K562 (cell line): ENCODE measurements around the gene DST. TPM values are rescaled to one million over a fixed set of nuclear protein-coding genes. Genes with fewer than 3 reads are reported as not detected.

ENCODE experiments used
- ATAC-seq: fragments of 200-7000 bp; cut with Tn5 transposase; 3 replicates; pipeline ENCODE4 v1.9.1; 2020; ENCODE audit warnings: moderate library complexity
- BruUV-seq: library from RNA; stranded (reverse); fragments of 400-500 nt; replicated peaks from 2 replicates; lab custom pipeline; 2021; lab: Mats Ljungman, UMichigan
- CTCF ChIA-PET: fragments of 300-600 bp; formaldehyde crosslinking; extraction: SDS; loops from one replicate; lab custom pipeline; 2021; ENCODE audit warnings: low intra/inter-chr PET ratio; lab: Yijun Ruan, JAX
- POLR2A ChIA-PET: fragments of 300-600, 350-650 bp; sonication (Branson Sonifier 250); formaldehyde crosslinking; extraction: SDS; loops from one replicate; lab custom pipeline; 2021; ENCODE audit warnings: antibody characterized with exemption, inconsistent platforms; lab: Yijun Ruan, JAX
- DNase-seq, 4 experiments: peaks; one replicate each; pipeline versions ENCODE4 v3.0.0 to v3.0.0-alpha.2; 2011 to 2018; ENCODE audit warnings: low spot score in 3 of 4, mixed read lengths in 3 of 4; ENCODE audit errors: extremely low read depth in 1 of 4
- FAIRE-seq: peaks from 2 replicates; lab custom pipeline; 2011; peaks lifted over from hg19 to GRCh38; lab: Jason Lieb, UNC
- H2AFZ ChIP-seq: 2 replicates; pipeline ENCODE4 v1.6.0; 2011; ENCODE audit warnings: low read depth, low read length, control low read depth, inconsistent platforms
- H3K27ac ChIP-seq: fragments of 200-600 bp; 3 replicates; pipeline ENCODE4 v1.8.0; 2011; ENCODE audit warnings: low read depth, mild to moderate bottlenecking, control low read depth, inconsistent platforms, low read length, moderate library complexity, mixed read lengths; ENCODE audit errors: extremely low read depth
- H3K27me3 ChIP-seq, 2 experiments: fragments of 300-600 bp in 1 of 2; 2 replicates in 1 of 2; 3 replicates in 1 of 2; pipeline versions ENCODE4 v1.6.0 to v1.8.0; 2011; ENCODE audit warnings: inconsistent platforms in 2 of 2, low read length in 2 of 2, mild to moderate bottlenecking in 1 of 2, mixed read lengths in 1 of 2, moderate library complexity in 1 of 2; ENCODE audit not compliant: control insufficient read depth in 2 of 2, insufficient read depth in 2 of 2
- H3K36me3 ChIP-seq: fragments of 300-600 bp; 3 replicates; pipeline ENCODE4 v1.8.0; 2011; ENCODE audit warnings: mild to moderate bottlenecking, low read length, inconsistent platforms; ENCODE audit not compliant: control insufficient read depth, insufficient read depth
- H3K4me1 ChIP-seq, 2 experiments: fragments of 200-600 bp in 1 of 2; replicated peaks in 1 of 2; 2 replicates in 1 of 2; 3 replicates in 1 of 2; pipeline versions ENCODE4 v1.5.1 to v1.8.0; 2011; ENCODE audit warnings: inconsistent platforms in 2 of 2, low read length in 2 of 2, mild to moderate bottlenecking in 1 of 2, mixed read lengths in 1 of 2, moderate library complexity in 1 of 2; ENCODE audit not compliant: control insufficient read depth in 2 of 2, insufficient read depth in 2 of 2
- H3K4me2 ChIP-seq: 2 replicates; pipeline ENCODE4 v1.6.1; 2011; ENCODE audit warnings: low read length, control low read depth, inconsistent platforms, mixed read lengths; ENCODE audit not compliant: insufficient read depth
- H3K4me3 ChIP-seq: fragments of 200-600 bp; sonication (generic), shearing (Covaris generic); 2 replicates; pipeline ENCODE4 v1.5.1; 2016; ENCODE audit warnings: control low read depth, inconsistent platforms
- H3K79me2 ChIP-seq: fragments of 200-600 bp; 3 replicates; pipeline ENCODE4 v1.8.0; 2011; ENCODE audit warnings: low read length, inconsistent platforms; ENCODE audit not compliant: control insufficient read depth, insufficient read depth
- H3K9ac ChIP-seq, 2 experiments: 2 replicates each; pipeline versions ENCODE4 v1.6.0 to v1.6.1; 2011; ENCODE audit warnings: low read depth in 2 of 2, low read length in 2 of 2, control low read depth in 1 of 2, inconsistent platforms in 1 of 2, mild to moderate bottlenecking in 1 of 2, mixed read lengths in 1 of 2; ENCODE audit not compliant: insufficient read depth in 1 of 2
- H3K9me1 ChIP-seq: one replicate; pipeline ENCODE4 v1.6.0; 2011; ENCODE audit warnings: inconsistent platforms, mild to moderate bottlenecking, low read length, moderate library complexity; ENCODE audit not compliant: control insufficient read depth, insufficient read depth
- H3K9me3 ChIP-seq: replicated peaks from 2 replicates; pipeline ENCODE4 v1.5.1; 2011; ENCODE audit warnings: low read depth, low read length, inconsistent platforms; ENCODE audit not compliant: control insufficient read depth, insufficient read depth
- H4K20me1 ChIP-seq: replicated peaks from 2 replicates; pipeline ENCODE4 v1.6.1; 2011; ENCODE audit warnings: low read length, inconsistent platforms, mixed read lengths; ENCODE audit not compliant: control insufficient read depth, insufficient read depth
- FOSL1 ChIP-seq: fragments of 200-800 bp; sonication (Bioruptor generic); conservative IDR thresholded peaks from 2 replicates; pipeline ENCODE4 v1.6.1; 2016; ENCODE audit warnings: missing genetic modification characterization, missing compliant biosample characterization
- HMGN3 ChIP-seq: IDR thresholded peaks from 2 replicates; pipeline ENCODE4 v1.6.1; 2011; ENCODE audit warnings: borderline replicate concordance, low read depth, mild to moderate bottlenecking, mixed read lengths, low read length; ENCODE audit not compliant: insufficient read length; ENCODE audit errors: extremely low read depth
- HOXB6 ChIP-seq: fragments of 250-450 bp; sonication (Bioruptor Pico); IDR thresholded peaks from 2 replicates; pipeline ENCODE4 v1.5.1; 2022; ENCODE audit warnings: mild to moderate bottlenecking, borderline replicate concordance
- JUN ChIP-seq, 2 experiments: sonication (generic) in 1 of 2; formaldehyde crosslinking in 1 of 2; IDR thresholded peaks; 2 replicates each; pipeline versions ENCODE4 v1.6.1 to v1.8.0; 2012 to 2022; ENCODE audit warnings: borderline replicate concordance in 2 of 2, mild to moderate bottlenecking in 2 of 2, improper control_type of control experiment in 1 of 2, low read depth in 1 of 2, low read length in 1 of 2, missing genetic modification reagents in 1 of 2
- KLF13 ChIP-seq: fragments of 450-650 bp; IDR thresholded peaks from 2 replicates; pipeline ENCODE4 v1.6.1; 2016; ENCODE audit warnings: missing genetic modification characterization, low read depth, mild to moderate bottlenecking, missing compliant biosample characterization, moderate library complexity, borderline replicate concordance
- MCM7 ChIP-seq, 2 experiments: fragments of 450-650 bp; IDR thresholded peaks; 2 replicates each; pipeline ENCODE4 v1.6.1; 2016 to 2018
- MTF1 ChIP-seq: fragments of 250-450 bp; sonication (Bioruptor Pico); IDR thresholded peaks from 2 replicates; pipeline ENCODE4 v1.9.0; 2021; ENCODE audit warnings: moderate library complexity, mild to moderate bottlenecking, inconsistent platforms, borderline replicate concordance
- NFIC ChIP-seq: fragments of 450-650 bp; IDR thresholded peaks from 2 replicates; pipeline ENCODE4 v1.6.1; 2017; ENCODE audit warnings: mild to moderate bottlenecking, inconsistent platforms
- PCBP2 ChIP-seq: fragments of 200-400 bp; formaldehyde crosslinking; IDR thresholded peaks from 2 replicates; pipeline ENCODE4 v1.6.1; 2018; ENCODE audit warnings: low read length, low read depth, mild to moderate bottlenecking, moderate library complexity; ENCODE audit not compliant: poor library complexity, severe bottlenecking
- SMARCA4 ChIP-seq: fragments of 450-650 bp; IDR thresholded peaks from 2 replicates; pipeline ENCODE4 v1.6.1; 2016
- ZNF174 ChIP-seq: fragments of 250-450 bp; sonication (Bioruptor Pico); IDR thresholded peaks from 2 replicates; pipeline ENCODE4 v1.4.0; 2020; ENCODE audit warnings: mild to moderate bottlenecking
- ZNF217 ChIP-seq: sonication (generic); formaldehyde crosslinking; IDR thresholded peaks from 2 replicates; pipeline ENCODE4 v1.8.0; 2022; ENCODE audit warnings: mild to moderate bottlenecking, missing genetic modification reagents
- ZNF282 ChIP-seq: sonication (generic); formaldehyde crosslinking; IDR thresholded peaks from 2 replicates; pipeline ENCODE4 v1.8.1; 2023; ENCODE audit warnings: missing genetic modification reagents
- WGBS: fragments of 100-300 bp; shearing (Covaris generic); methylation state at CpG from one replicate; pipeline ENCODE4 v1.1.6; 2016; ENCODE audit warnings: low coverage, mixed read lengths; ENCODE audit not compliant: insufficient coverage; ENCODE audit errors: missing lambda C conversion rate; 5-methylcytosine and 5-hydroxymethylcytosine counted together
- in situ Hi-C: fragments of 300-500 bp; cut with MboI; formaldehyde crosslinking; loops from 4 replicates; pipeline ENCODE4 v1.15.0; 2018; ENCODE audit warnings: inconsistent platforms, mixed read lengths
- intact Hi-C: fragments of 100-400 bp; cut with micrococcal nuclease; formaldehyde crosslinking; loops from 2 replicates; pipeline ENCODE4 v1.14.2; 2022
- polyA plus RNA-seq, 8 experiments: library from polyadenylated mRNA; depleted of rRNA in 4 of 8; stranded (reverse) in 5 of 8; unstranded in 3 of 8; fragments of >200 nt; fragmentation: Nextera tagmentation in 2 of 8; fragmentation: Illumina TruSeq in 1 of 8; extraction: Ambion mirVana in 2 of 8; extraction: Trizol in 1 of 8; gene quantifications; 2 replicates each; pipeline versions ENCODE4 v1.2.1 to v1.2.3, GENCODE V29; 2011 to 2014; ENCODE audit warnings: inconsistent platforms in 1 of 8, missing spikeins in 1 of 8
- total RNA-seq, 7 experiments: library from RNA; depleted of rRNA in 6 of 7; stranded (reverse); fragments of >200 nt in 6 of 7; fragmentation: Illumina TruSeq in 2 of 7; extraction: Trizol in 2 of 7; gene quantifications; 2 replicates each; pipeline versions ENCODE4 v1.2.1 to v1.2.3, GENCODE V29; 2011 to 2021; ENCODE audit warnings: low replicate concordance in 1 of 7
- TF ChIP-seq, protein P1 (sequence below), 2 experiments: fragments of 450-650 bp in 1 of 2; sonication (generic) in 1 of 2; formaldehyde crosslinking in 1 of 2; IDR thresholded peaks in 1 of 2; conservative IDR thresholded peaks in 1 of 2; 2 replicates each; pipeline versions ENCODE4 v1.6.1 to v1.8.1; 2016 to 2023; ENCODE audit warnings: mild to moderate bottlenecking in 2 of 2, moderate library complexity in 2 of 2, inconsistent platforms in 1 of 2, missing genetic modification reagents in 1 of 2
- TF ChIP-seq, protein P2 (sequence below): fragments of 450-650 bp; formaldehyde crosslinking; IDR thresholded peaks from 2 replicates; pipeline ENCODE4 v1.4.0; 2022; ENCODE audit warnings: missing genetic modification characterization

Gene DST
- total and polyA plus RNA-seq, 9 of the 15 experiments (the other 6 are each of a cell fraction or from before 2014, with no cell fraction given), result 5.2 to 21.9 (median 13.3) TPM

DNA sequence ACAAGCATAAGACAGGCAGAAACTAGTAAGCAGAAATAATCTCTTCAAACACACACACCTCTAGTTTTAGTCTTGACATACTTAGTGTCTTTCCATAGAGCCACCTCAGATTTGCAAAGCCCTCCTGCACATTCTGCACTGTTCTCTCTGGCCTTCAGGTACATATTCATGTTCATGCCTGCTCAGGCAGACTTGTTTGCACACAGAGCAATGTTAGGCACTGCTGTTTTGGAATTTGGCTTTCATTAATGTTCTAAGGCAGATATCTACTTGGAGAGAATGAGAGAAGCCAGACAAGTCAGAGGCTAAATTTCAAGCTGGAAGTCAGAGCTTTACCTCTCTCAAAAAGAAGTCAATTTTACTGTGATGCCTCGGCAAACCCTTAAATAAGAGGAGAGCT is 21.3 kb upstream of the DST start:
- POLR2A ChIA-PET, result no interaction called here
- TF ChIP-seq, protein P1, sequence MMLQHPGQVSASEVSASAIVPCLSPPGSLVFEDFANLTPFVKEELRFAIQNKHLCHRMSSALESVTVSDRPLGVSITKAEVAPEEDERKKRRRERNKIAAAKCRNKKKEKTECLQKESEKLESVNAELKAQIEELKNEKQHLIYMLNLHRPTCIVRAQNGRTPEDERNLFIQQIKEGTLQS (IDR thresholded peaks at IDR 0.05), result no peak
- TF ChIP-seq, protein P1 (CRISPR knock-in tag; conservative IDR thresholded peaks at IDR 0.05), result no peak
- no peak for TF ChIP-seq MCM7 (IDR thresholded peaks at IDR 0.05)
- CTCF ChIA-PET, result no interaction called here
- no peak for DNase-seq
- H3K9me3 ChIP-seq, result no peaks in the 10 kb centered on the region
- no TSS peak for BruUV-seq
- intact Hi-C loops, result no loop called here
- H3K4me1 ChIP-seq, result no peaks in the 10 kb centered on the region
- no peak overlapping the region for H3K9ac ChIP-seq
- no peak overlapping the region for H2AFZ ChIP-seq
- H4K20me1 ChIP-seq, result no peaks in the 10 kb centered on the region
- in situ Hi-C loops, result no loop called here
- WGBS, result 17% methylated on average over 1 of the region's 1 CpG
- H3K27me3 ChIP-seq, result no peaks in the 10 kb centered on the region
- H3K4me3 ChIP-seq, result no peak overlapping the region
- ATAC-seq, result no peak
- no peak for FAIRE-seq
- no peaks in the 10 kb centered on the region for H3K9me1 ChIP-seq
- no peaks in the 10 kb centered on the region for H3K79me2 ChIP-seq
- H3K4me2 ChIP-seq, result no peak overlapping the region
- no peaks in the 10 kb centered on the region for H3K36me3 ChIP-seq
- H3K27ac ChIP-seq, result no peak overlapping the region

DNA sequence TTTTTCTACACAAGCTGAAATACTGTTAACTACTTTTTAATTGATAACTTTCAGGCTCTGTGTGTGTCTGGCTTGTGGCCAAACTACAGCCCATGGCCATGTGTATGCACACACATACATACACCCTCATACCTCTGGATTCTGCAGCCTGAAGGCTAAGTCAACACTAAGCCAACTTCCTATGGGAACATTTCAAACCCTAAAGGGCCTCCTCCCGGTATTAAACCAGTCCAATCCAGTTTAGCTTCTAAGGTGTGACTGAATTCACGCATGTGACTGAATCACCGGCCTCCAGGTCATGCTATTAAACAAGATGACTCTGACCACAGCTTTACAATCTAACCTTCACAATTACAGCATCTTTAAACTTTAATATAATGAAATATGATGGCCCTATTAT is 20.7 kb upstream of the DST start:
- H3K27ac ChIP-seq, result no peak overlapping the region
- BruUV-seq, result no TSS peak
- intact Hi-C loops (no loop called here), in situ Hi-C loops (no loop called here)
- no peak overlapping the region for H3K4me2 ChIP-seq
- H4K20me1 ChIP-seq, result no peaks in the 10 kb centered on the region
- no peak overlapping the region for H2AFZ ChIP-seq
- FAIRE-seq (no peak), ATAC-seq (no peak), DNase-seq (no peak)
- no peaks in the 10 kb centered on the region for H3K27me3 ChIP-seq
- H3K9me1 ChIP-seq, result no peaks in the 10 kb centered on the region
- H3K4me3 ChIP-seq, result no peak overlapping the region
- H3K9me3 ChIP-seq, result no peaks in the 10 kb centered on the region
- POLR2A ChIA-PET, result no interaction called here
- no peaks in the 10 kb centered on the region for H3K36me3 ChIP-seq
- no peaks in the 10 kb centered on the region for H3K79me2 ChIP-seq
- H3K4me1 ChIP-seq, result no peaks in the 10 kb centered on the region
- CTCF ChIA-PET, result no interaction called here
- H3K9ac ChIP-seq, result no peak overlapping the region
- 21% methylated on average over 3 of the region's 3 CpGs for WGBS
- TF ChIP-seq FOSL1 (tag) (no peak), MTF1 (CRISPR knock-in tag) (no peak), SMARCA4 (no peak), ZNF282 (CRISPR knock-in tag) (no peak), NFIC (0 out of 2 replicates have a peak, but pooled peaks have one; percentile 6), ZNF174 (no peak), HMGN3 (no peak), HOXB6 (CRISPR knock-in tag) (no peak), ZNF217 (CRISPR knock-in tag) (no peak), JUN (IDR thresholded peaks at IDR 0.05; ENCODE audit: borderline replicate concordance, low read depth, low read length) (no peak), JUN (CRISPR knock-in tag; IDR thresholded peaks at IDR 0.05; ENCODE audit: borderline replicate concordance) (no peak), PCBP2 (no peak), KLF13 (tag) (no peak)
- TF ChIP-seq, protein P2, sequence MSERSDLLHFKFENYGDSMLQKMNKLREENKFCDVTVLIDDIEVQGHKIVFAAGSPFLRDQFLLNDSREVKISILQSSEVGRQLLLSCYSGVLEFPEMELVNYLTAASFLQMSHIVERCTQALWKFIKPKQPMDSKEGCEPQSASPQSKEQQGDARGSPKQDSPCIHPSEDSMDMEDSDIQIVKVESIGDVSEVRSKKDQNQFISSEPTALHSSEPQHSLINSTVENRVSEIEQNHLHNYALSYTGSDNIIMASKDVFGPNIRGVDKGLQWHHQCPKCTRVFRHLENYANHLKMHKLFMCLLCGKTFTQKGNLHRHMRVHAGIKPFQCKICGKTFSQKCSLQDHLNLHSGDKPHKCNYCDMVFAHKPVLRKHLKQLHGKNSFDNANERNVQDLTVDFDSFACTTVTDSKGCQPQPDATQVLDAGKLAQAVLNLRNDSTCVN (CRISPR knock-in tag), result no peak
